Loucy (cell line): ENCODE results near the gene TMA7B.

Source experiments
- H2AFZ ChIP-seq: fragments of 200-600 bp; sonication (generic); 2 replicates; pipeline ENCODE4 v1.6.0; 2016; ENCODE audit warnings: antibody characterized with exemption, mild to moderate bottlenecking, low read length, moderate library complexity
- H3F3A ChIP-seq: fragments of 200-600 bp; 2 replicates; pipeline ENCODE4 v1.6.0; 2016; ENCODE audit warnings: antibody characterized with exemption, low read depth, mild to moderate bottlenecking
- H3K27me3 ChIP-seq: fragments of 200-600 bp; sonication (generic); 2 replicates; pipeline ENCODE4 v1.6.1; 2014; ENCODE audit warnings: low read length, mild to moderate bottlenecking; ENCODE audit not compliant: insufficient read depth, poor library complexity, severe bottlenecking
- H3K36me3 ChIP-seq: fragments of 200-600 bp; sonication (generic); 2 replicates; pipeline ENCODE4 v1.6.1; 2016; ENCODE audit warnings: low read length; ENCODE audit not compliant: insufficient read depth
- H3K4me1 ChIP-seq: fragments of 200-600 bp; sonication (generic); 2 replicates; pipeline ENCODE4 v1.5.1; 2014; ENCODE audit warnings: low read length, mild to moderate bottlenecking; ENCODE audit not compliant: insufficient read depth, poor library complexity, severe bottlenecking
- H3K4me2 ChIP-seq: fragments of 200-600 bp; sonication (generic); 2 replicates; pipeline ENCODE4 v1.6.0; 2014; ENCODE audit warnings: antibody characterized with exemption, low read length, low read depth, mild to moderate bottlenecking; ENCODE audit not compliant: poor library complexity, severe bottlenecking
- H3K4me3 ChIP-seq: fragments of 200-600 bp; sonication (generic); 2 replicates; pipeline ENCODE4 v1.5.1; 2014; ENCODE audit warnings: low read length, mild to moderate bottlenecking, mixed read lengths; ENCODE audit not compliant: poor library complexity, severe bottlenecking
- H3K79me2 ChIP-seq: fragments of 200-600 bp; sonication (generic); 2 replicates; pipeline ENCODE4 v1.6.1; 2014; ENCODE audit warnings: low read length; ENCODE audit not compliant: insufficient read depth
- H3K9ac ChIP-seq: fragments of 200-600 bp; sonication (generic); 2 replicates; pipeline ENCODE4 v1.6.0; 2014; ENCODE audit warnings: mild to moderate bottlenecking, low read depth, low read length, moderate library complexity; ENCODE audit not compliant: poor library complexity, severe bottlenecking
- H3K9me2 ChIP-seq: fragments of 200-600 bp; sonication (generic); replicated peaks from 2 replicates; pipeline ENCODE4 v1.6.1; 2016; ENCODE audit warnings: low read depth, low read length, mixed read lengths
- H3K9me3 ChIP-seq: fragments of 200-600 bp; sonication (generic); 2 replicates; pipeline ENCODE4 v1.6.1; 2014; ENCODE audit warnings: mild to moderate bottlenecking, antibody characterized with exemption, low read length, low read depth; ENCODE audit not compliant: insufficient read depth
- H4K20me1 ChIP-seq: fragments of 200-600 bp; sonication (generic); 2 replicates; pipeline ENCODE4 v1.6.0; 2014; ENCODE audit warnings: antibody characterized with exemption, low read length, mild to moderate bottlenecking; ENCODE audit not compliant: insufficient read depth, poor library complexity, severe bottlenecking
- CTCF ChIP-seq: fragments of 200-600 bp; sonication (generic); conservative IDR thresholded peaks from 2 replicates; pipeline ENCODE4 v1.5.1; 2014; ENCODE audit warnings: mild to moderate bottlenecking, antibody characterized with exemption, low read length
- EZH2phosphoT487 ChIP-seq: fragments of 200-600 bp; IDR thresholded peaks from 2 replicates; pipeline ENCODE4 v1.6.1; 2018; ENCODE audit warnings: antibody characterized with exemption, mild to moderate bottlenecking, moderate library complexity, borderline replicate concordance

TMA7B gene

GRCh38 chr22:39935612-39936011 lies 24.6 kb upstream of the TMA7B start:
- Histone ChIP-seq H3F3A (no peaks in the 10 kb centered on the region), H3K9ac (peak overlapping the region; percentile 28), H3K4me2 (peak overlapping the region; percentile 23), H4K20me1 (peaks cover 49% of the 10 kb centered on the region), H3K27me3 (no peaks in the 10 kb centered on the region), H3K4me1 (peaks cover 89% of the 10 kb centered on the region), H3K9me2 (no peaks in the 10 kb centered on the region), H3K36me3 (peaks cover 27% of the 10 kb centered on the region; the same call in 1 of the 2 replicates), H3K79me2 (peaks cover 100% of the 10 kb centered on the region), H3K9me3 (no peaks in the 10 kb centered on the region), H3K4me3 (no peak overlapping the region), H2AFZ (no peak overlapping the region)
- no peak for TF ChIP-seq CTCF
- no peak for TF ChIP-seq EZH2phosphoT487

GRCh38 chr22:39936523-39937145 lies 23.6 kb upstream of the TMA7B start:
- Histone ChIP-seq H3F3A (no peaks in the 10 kb centered on the region), H3K9me2 (no peaks in the 10 kb centered on the region), H3K36me3 (peaks cover 27% of the 10 kb centered on the region; the same call in 1 of the 2 replicates), H3K4me2 (peak overlapping the region; percentile 23), H3K4me1 (peaks cover 88% of the 10 kb centered on the region), H3K9me3 (no peaks in the 10 kb centered on the region), H3K9ac (peak overlapping the region; percentile 28), H4K20me1 (peaks cover 40% of the 10 kb centered on the region), H3K27me3 (no peaks in the 10 kb centered on the region), H3K4me3 (no peak overlapping the region), H2AFZ (no peak overlapping the region), H3K79me2 (peaks cover 100% of the 10 kb centered on the region)
- TF ChIP-seq EZH2phosphoT487 (no peak), CTCF (no peak)

GRCh38 chr22:39937906-39938305 lies 22.3 kb upstream of the TMA7B start:
- TF ChIP-seq EZH2phosphoT487 = no peak
- no peak for TF ChIP-seq CTCF

More at GRCh38 chr22:39937906-39938305, 22.3 kb upstream of the TMA7B start:
- no peaks in the 10 kb centered on the region for H3K27me3 ChIP-seq
- H3K9me3 ChIP-seq = no peaks in the 10 kb centered on the region
- H4K20me1 ChIP-seq = peaks cover 35% of the 10 kb centered on the region
- H3K4me2 ChIP-seq = no peak overlapping the region
- peaks cover 100% of the 10 kb centered on the region for H3K79me2 ChIP-seq
- H3F3A ChIP-seq = no peaks in the 10 kb centered on the region
- peaks cover 30% of the 10 kb centered on the region; the same call in 1 of the 2 replicates for H3K36me3 ChIP-seq
- no peak overlapping the region for H3K4me3 ChIP-seq
- peaks cover 88% of the 10 kb centered on the region for H3K4me1 ChIP-seq
- peak overlapping the region; percentile 36 for H3K9ac ChIP-seq
- H2AFZ ChIP-seq = no peak overlapping the region
- no peaks in the 10 kb centered on the region for H3K9me2 ChIP-seq
